OCI-LY3 (cell line): ENCODE results near the gene PIBF1.
"Not testable (repeated sequence)": the region's sequence is repeated elsewhere in the genome, so short reads cannot be mapped to it uniquely, and the experiment has no call there.

ENCODE experiments used
- H2AFZ ChIP-seq: fragments of 200-600, 300-600 bp; shearing (Covaris generic); 2 replicates; pipeline ENCODE4 v1.6.0; 2014; ENCODE audit warnings: antibody characterized with exemption, low read depth, low read length
- H3K27ac ChIP-seq: fragments of 200-600, 300-600 bp; sonication (generic); 2 replicates; pipeline ENCODE4 v1.5.1; 2014; ENCODE audit warnings: mild to moderate bottlenecking, low read length, moderate library complexity, mixed read lengths
- H3K27me3 ChIP-seq: fragments of 200-600, 300-600 bp; sonication (generic); 2 replicates; pipeline ENCODE4 v1.6.1; 2014; ENCODE audit warnings: low read depth, low read length, mixed read lengths
- H3K36me3 ChIP-seq: fragments of 200-600, 300-600 bp; sonication (generic); replicated peaks from 2 replicates; pipeline ENCODE3; 2014; ENCODE audit warnings: low read depth, low read length, mixed read lengths
- H3K4me1 ChIP-seq: fragments of 300-600, 200-600 bp; sonication (generic); 2 replicates; pipeline ENCODE4 v1.6.1; 2014; ENCODE audit warnings: low read length, mixed read lengths
- H3K4me2 ChIP-seq: fragments of 200-600, 300-600 bp; sonication (generic); 2 replicates; pipeline ENCODE4 v1.6.1; 2014; ENCODE audit warnings: low read length, mixed read lengths
- H3K4me3 ChIP-seq: fragments of 300-600, 200-600 bp; sonication (generic); 2 replicates; pipeline ENCODE4 v1.5.1; 2014; ENCODE audit warnings: antibody characterized with exemption, mild to moderate bottlenecking, low read length, moderate library complexity
- H3K79me2 ChIP-seq: fragments of 300-600, 200-600 bp; shearing (Covaris generic); 2 replicates; pipeline ENCODE4 v1.6.1; 2014; ENCODE audit warnings: mild to moderate bottlenecking, low read length, mixed read lengths
- H3K9ac ChIP-seq: fragments of 300-600, 200-600 bp; shearing (Covaris generic); 2 replicates; pipeline ENCODE4 v1.6.0; 2014; ENCODE audit warnings: mild to moderate bottlenecking, low read length, moderate library complexity
- H3K9me3 ChIP-seq: fragments of 200-600, 300-600 bp; shearing (Covaris generic); 2 replicates; pipeline ENCODE4 v1.6.1; 2014; ENCODE audit warnings: low read length, mixed read lengths; ENCODE audit not compliant: insufficient read depth
- H4K20me1 ChIP-seq: fragments of 200-600, 300-600 bp; sonication (generic); 2 replicates; pipeline ENCODE4 v1.6.1; 2016; ENCODE audit warnings: low read length, mixed read lengths; ENCODE audit not compliant: insufficient read depth
- CTCF ChIP-seq: fragments of 200-600, 300-600 bp; sonication (generic); IDR thresholded peaks from 2 replicates; pipeline ENCODE4 v1.5.1; 2014; ENCODE audit warnings: antibody characterized with exemption, low read length, low read depth
- EZH2phosphoT487 ChIP-seq: fragments of 200-600 bp; shearing (Covaris generic); IDR thresholded peaks from 2 replicates; pipeline ENCODE4 v1.6.1; 2018; ENCODE audit warnings: antibody characterized with exemption, mixed run types, low read depth

Gene PIBF1

GRCh38 chr13:73039201-73040108 lies 257.5 kb downstream of the PIBF1 start:
- H3K27me3 ChIP-seq = no peaks in the 10 kb centered on the region
- H2AFZ ChIP-seq = no peak overlapping the region
- TF ChIP-seq CTCF (no peak), EZH2phosphoT487 (no peak)
- no peaks in the 10 kb centered on the region for H4K20me1 ChIP-seq
- no peaks in the 10 kb centered on the region for H3K9me3 ChIP-seq
- no peak overlapping the region for H3K27ac ChIP-seq
- no peak overlapping the region for H3K9ac ChIP-seq
- no peaks in the 10 kb centered on the region for H3K36me3 ChIP-seq
- no peak overlapping the region for H3K4me3 ChIP-seq
- H3K4me1 ChIP-seq = no peaks in the 10 kb centered on the region
- no peak overlapping the region for H3K4me2 ChIP-seq
- no peaks in the 10 kb centered on the region for H3K79me2 ChIP-seq

GRCh38 chr13:73040484-73040883 lies 258.6 kb downstream of the PIBF1 start:
- Histone ChIP-seq H3K27ac (no peak overlapping the region), H4K20me1 (no peaks in the 10 kb centered on the region), H3K4me1 (no peaks in the 10 kb centered on the region), H3K79me2 (no peaks in the 10 kb centered on the region), H3K4me2 (no peak overlapping the region), H3K9me3 (no peaks in the 10 kb centered on the region), H3K27me3 (no peaks in the 10 kb centered on the region), H2AFZ (no peak overlapping the region), H3K9ac (no peak overlapping the region), H3K36me3 (no peaks in the 10 kb centered on the region), H3K4me3 (no peak overlapping the region)
- no peak for TF ChIP-seq EZH2phosphoT487
- no peak for TF ChIP-seq CTCF

GRCh38 chr13:73040968-73041596 lies 259.1 kb downstream of the PIBF1 start:
- Histone ChIP-seq H3K9ac (no peak overlapping the region), H3K4me1 (no peaks in the 10 kb centered on the region), H3K4me3 (no peak overlapping the region), H3K27ac (no peak overlapping the region), H4K20me1 (no peaks in the 10 kb centered on the region), H3K4me2 (no peak overlapping the region), H3K27me3 (no peaks in the 10 kb centered on the region), H2AFZ (no peak overlapping the region), H3K36me3 (no peaks in the 10 kb centered on the region), H3K9me3 (no peaks in the 10 kb centered on the region), H3K79me2 (no peaks in the 10 kb centered on the region)
- TF ChIP-seq CTCF = no peak
- TF ChIP-seq EZH2phosphoT487 = no peak

- H2AFZ ChIP-seq = no peak overlapping the region
- H3K4me3 ChIP-seq = no peak overlapping the region
- H3K9me3 ChIP-seq = no peaks in the 10 kb centered on the region
- no peaks in the 10 kb centered on the region for H4K20me1 ChIP-seq
- TF ChIP-seq EZH2phosphoT487 = no peak
- TF ChIP-seq CTCF = no peak
- no peaks in the 10 kb centered on the region for H3K36me3 ChIP-seq
- H3K4me2 ChIP-seq = no peak overlapping the region
- no peak overlapping the region for H3K9ac ChIP-seq
- H3K79me2 ChIP-seq = no peaks in the 10 kb centered on the region
- H3K27me3 ChIP-seq = no peaks in the 10 kb centered on the region
- H3K4me1 ChIP-seq = peaks cover 7% of the 10 kb centered on the region
- H3K27ac ChIP-seq = no peak overlapping the region
These were observed 263.1 kb downstream of the PIBF1 start for GRCh38 chr13:73045031-73045430.

GRCh38 chr13:73048615-73049014 lies 266.7 kb downstream of the PIBF1 start:
- H2AFZ ChIP-seq, H3K27ac ChIP-seq, H3K79me2 ChIP-seq, H3K4me2 ChIP-seq, H3K4me1 ChIP-seq, H3K9me3 ChIP-seq, H3K27me3 ChIP-seq, H3K9ac ChIP-seq, H4K20me1 ChIP-seq, H3K4me3 ChIP-seq, H3K36me3 ChIP-seq: not testable (repeated sequence)
